Measurements from ENCODE around the gene ZNHIT1. TPM values are rescaled to one million over a fixed set of nuclear protein-coding genes. Genes with fewer than 3 reads are reported as not detected.

Gene ZNHIT1
- total and polyA plus RNA-seq, 2 of the 8 experiments (the other 6 are each of a cell fraction or from before 2014, with no cell fraction given), result 38.2 to 61.7 TPM

DNA sequence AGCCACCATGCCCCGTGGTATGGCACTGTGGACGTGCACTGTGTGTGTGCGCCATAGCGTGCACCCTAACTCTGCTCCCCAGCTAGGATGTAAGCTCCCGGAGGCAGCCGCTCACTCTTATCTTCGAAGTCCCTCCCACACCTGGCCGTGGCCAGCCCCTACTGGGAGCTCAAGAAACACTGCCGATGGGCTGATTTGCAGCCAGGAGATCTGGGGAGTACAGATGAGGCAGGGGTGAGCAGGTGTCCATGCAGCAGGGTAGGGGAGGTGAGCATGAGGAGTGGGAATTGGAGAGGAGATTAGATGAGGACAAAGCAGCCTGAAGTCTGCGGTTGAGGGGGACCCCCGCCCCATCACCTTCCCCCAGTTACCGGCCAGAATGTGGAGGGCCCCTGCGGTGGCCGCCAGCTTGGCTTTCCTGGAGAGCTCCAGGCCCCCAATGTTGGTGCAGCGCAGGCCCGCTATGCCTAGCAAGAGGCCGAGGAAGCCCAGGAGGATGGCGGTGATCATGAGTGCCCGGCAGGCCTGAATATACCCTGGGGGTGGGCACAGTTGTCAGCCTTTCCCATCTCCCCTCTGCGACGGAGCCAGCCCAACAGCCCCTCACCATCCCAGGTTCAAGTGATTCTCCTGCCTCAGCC is 16.1 kb downstream of the ZNHIT1 start:
- Histone ChIP-seq H3K4me1 (replicated peaks in 1 of 4; ENCODE audit: control insufficient read depth in 3 of 4, insufficient read depth in 4 of 4, low read length in 3 of 4) (peaks cover 0 to 24% (median 12%) of the 10 kb centered on the region in 4 experiments; a peak in 6 of 7 replicates), H3K18ac (ENCODE audit: extremely low read depth, low read length) (no peak overlapping the region), H4K91ac (replicated peaks; ENCODE audit: insufficient read length, low read length) (no peak overlapping the region), H4K5ac (ENCODE audit: insufficient read length, low read depth, low read length) (no peak overlapping the region), H3K14ac (ENCODE audit: insufficient read length) (no peak overlapping the region), H3K9me3 (ENCODE audit: insufficient read depth in 2 of 2, low read depth in 1 of 2, low read length in 1 of 2) (no peaks in the 10 kb centered on the region), H2BK120ac (replicated peaks; ENCODE audit: low read depth, low read length) (no peak overlapping the region), H2BK20ac (ENCODE audit: low read length) (no peak overlapping the region), H3K23me2 (ENCODE audit: low read depth, low read length) (peaks cover 6% of the 10 kb centered on the region; the same call in 1 of the 2 replicates), H4K8ac (ENCODE audit: extremely low read depth, insufficient read depth, low read length) (peak overlapping the region; percentile 45; the same call in 1 of the 2 replicates), H3K23ac (ENCODE audit: insufficient read length) (no peak overlapping the region), H3K9ac (replicated peaks in 1 of 4; ENCODE audit: extremely low read depth in 1 of 4, low read depth in 3 of 4, low read length in 3 of 4) (no peak overlapping the region), H3K36me3 (ENCODE audit: control insufficient read depth in 2 of 4, insufficient read depth in 4 of 4, low read length in 3 of 4) (no peaks in the 10 kb centered on the region; a peak in 2 of 8 replicates), H2AK5ac (ENCODE audit: low read depth, low read length) (peak overlapping the region; percentile 75; the same call in 1 of the 2 replicates), H3K27ac (ENCODE audit: low read depth, low read length) (no peak overlapping the region), H3K4me2 (ENCODE audit: insufficient read depth in 1 of 2, low read depth in 2 of 2, low read length in 2 of 2) (no peak overlapping the region), H3K4ac (replicated peaks; ENCODE audit: insufficient read length, low read depth, low read length) (no peak overlapping the region), H3K56ac (replicated peaks; ENCODE audit: insufficient read length, low read depth, low read length) (no peak overlapping the region), H4K20me1 (replicated peaks in 1 of 2; ENCODE audit: control insufficient read depth in 1 of 2, insufficient read depth in 2 of 2, low read length in 2 of 2) (peaks cover 0 to 10% of the 10 kb centered on the region in 2 experiments), H3K79me1 (ENCODE audit: low read depth, low read length) (no peaks in the 10 kb centered on the region), H2BK15ac (ENCODE audit: low read length) (no peak overlapping the region), H3K79me2 (ENCODE audit: control insufficient read depth in 1 of 2, insufficient read depth in 2 of 2, low read length in 2 of 2) (no peaks in the 10 kb centered on the region), H2BK12ac (ENCODE audit: low read depth, low read length) (no peak overlapping the region), H2BK5ac (ENCODE audit: low read depth, low read length) (no peak overlapping the region), H2AFZ (ENCODE audit: low read length) (no peak overlapping the region), H3K27me3 (replicated peaks in 1 of 4; ENCODE audit: control insufficient read depth in 3 of 4, extremely low read depth in 1 of 4, insufficient read depth in 3 of 4, low read length in 3 of 4) (no peaks in the 10 kb centered on the region), H3K4me3 (ENCODE audit: extremely low read depth in 1 of 4, insufficient read depth in 2 of 4, low read depth in 3 of 4, low read length in 4 of 4) (no peak overlapping the region)
- no peak for FAIRE-seq
- ChIA-PET CTCF (ENCODE audit: partially characterized antibody) (interaction anchor here (0.7 to 6.5 kb wide), 19 partner anchors 9 to 1104 kb away, joined by 3 to 69 read pairs (median 5); partner anchors contain the start of genes FIS1, PLOD3, TRIM56 and ZNHIT1), POLR2A (ENCODE audit: partially characterized antibody) (interaction anchor here (2.0 to 3.9 kb wide), 2 partner anchors 10 to 72 kb away, joined by 9 to 23 read pairs; partner anchors contain the start of gene FIS1)
- WGBS, 2 experiments (ENCODE audit: extremely low coverage in 1 of 2, insufficient coverage in 1 of 2, insufficient read length in 1 of 2, insufficient replicate concordance in 2 of 2, low coverage in 1 of 2, low lambda C conversion rate in 2 of 2, missing lambda C conversion rate in 1 of 2), result 92% methylated on average over 21 of the region's 21 CpGs; no CpG with 5 or more reads in 1 of the 2 experiments
- TF ChIP-seq MAFK (IDR thresholded peaks at IDR 0.05; ENCODE audit: low read depth, low read length), result no peak
- no peak for TF ChIP-seq CBX5 (IDR thresholded peaks at IDR 0.05; ENCODE audit: low read depth, low read length)
- no peak for TF ChIP-seq POLR2A (IDR thresholded peaks at IDR 0.05; ENCODE audit: control extremely low read depth in 1 of 2, low read depth in 2 of 2, low read length in 2 of 2)
- no peak for TF ChIP-seq CTCF (IDR thresholded peaks at IDR 0.05; ENCODE audit: control extremely low read depth in 1 of 3, insufficient read depth in 1 of 3, low read depth in 1 of 3, low read length in 3 of 3)
- no peak for TF ChIP-seq RBBP5 (IDR thresholded peaks at IDR 0.05; ENCODE audit: borderline replicate concordance, low read depth, low read length)
- no peak for TF ChIP-seq SP2 (IDR thresholded peaks at IDR 0.05; ENCODE audit: low read length)
- DNase-seq (ENCODE audit: low read depth in 1 of 2, low spot score in 2 of 2), result peak in 1 of 2 experiments; percentile 60
